CD14-positive monocyte (primary cell): ENCODE measurements around the gene ZNF341. TPM values are rescaled to one million over a fixed set of nuclear protein-coding genes. Genes with fewer than 3 reads are reported as not detected.

Experiments
- DNase-seq, 3 donors: peaks; one replicate each; pipeline ENCODE4 v3.0.0-alpha.2; 2011 to 2022
- H2AFZ ChIP-seq: 2 replicates; pipeline ENCODE4 v1.6.0; 2012; ENCODE audit warnings: mild to moderate bottlenecking, low read depth, low read length, inconsistent platforms; ENCODE audit not compliant: insufficient read depth, poor library complexity, severe bottlenecking
- H3K27ac ChIP-seq, 2 donors: 1 replicate in 1 of 2; 2 replicates in 1 of 2; pipeline ENCODE4 v1.5.1; 2012 to 2013; ENCODE audit warnings: low read length in 2 of 2, control low read depth in 1 of 2, inconsistent platforms in 1 of 2, low read depth in 1 of 2, mild to moderate bottlenecking in 1 of 2
- H3K27me3 ChIP-seq, 2 donors: one replicate each; pipeline versions ENCODE4 v1.6.0 to v1.6.1; 2011 to 2013; ENCODE audit warnings: low read length in 2 of 2; ENCODE audit not compliant: control insufficient read depth in 2 of 2, insufficient read depth in 2 of 2
- H3K36me3 ChIP-seq, 2 donors: replicated peaks in 1 of 2; 1 replicate in 1 of 2; 2 replicates in 1 of 2; pipeline versions ENCODE4 v1.5.1 to v1.6.1; 2012 to 2013; ENCODE audit warnings: low read length in 2 of 2, control low read depth in 1 of 2, inconsistent platforms in 1 of 2, mild to moderate bottlenecking in 1 of 2; ENCODE audit not compliant: insufficient read depth in 2 of 2, control insufficient read depth in 1 of 2
- H3K4me1 ChIP-seq, 2 donors: 1 replicate in 1 of 2; 2 replicates in 1 of 2; pipeline versions ENCODE4 v1.5.1 to v1.6.1; 2012 to 2013; ENCODE audit warnings: low read length in 2 of 2, control low read depth in 1 of 2, inconsistent platforms in 1 of 2, mild to moderate bottlenecking in 1 of 2, moderate library complexity in 1 of 2; ENCODE audit not compliant: insufficient read depth in 2 of 2, control insufficient read depth in 1 of 2
- H3K4me2 ChIP-seq: replicated peaks from 2 replicates; pipeline ENCODE3; 2012; ENCODE audit warnings: low read length, moderate library complexity, mild to moderate bottlenecking; ENCODE audit not compliant: poor library complexity, severe bottlenecking; ENCODE audit errors: extremely low read depth
- H3K4me3 ChIP-seq, 3 experiments: fragments of 200-600 bp in 1 of 3; sonication (generic) in 1 of 3; replicated peaks in 1 of 3; 1 replicate in 2 of 3; 2 replicates in 1 of 3; pipeline ENCODE4 v1.5.1; 2011 to 2013; ENCODE audit warnings: low read length in 3 of 3, mild to moderate bottlenecking in 3 of 3, control low read depth in 2 of 3, low read depth in 2 of 3, inconsistent platforms in 1 of 3, moderate library complexity in 1 of 3
- H3K79me2 ChIP-seq: 2 replicates; pipeline ENCODE4 v1.6.0; 2012; ENCODE audit warnings: mild to moderate bottlenecking, control low read depth, inconsistent platforms, low read length, moderate library complexity; ENCODE audit not compliant: insufficient read depth
- H3K9ac ChIP-seq: 2 replicates; pipeline ENCODE4 v1.6.0; 2017; ENCODE audit warnings: low read length, mild to moderate bottlenecking; ENCODE audit not compliant: insufficient read depth, poor library complexity, severe bottlenecking
- H3K9me3 ChIP-seq, 2 donors: replicated peaks in 1 of 2; 1 replicate in 1 of 2; 2 replicates in 1 of 2; pipeline versions ENCODE4 v1.5.1 to v1.6.1; 2012 to 2013; ENCODE audit warnings: low read length in 2 of 2, control low read depth in 1 of 2; ENCODE audit not compliant: control insufficient read depth in 1 of 2, insufficient read depth in 1 of 2
- H4K20me1 ChIP-seq: 2 replicates; pipeline ENCODE4 v1.6.0; 2012; ENCODE audit warnings: mild to moderate bottlenecking, low read length, control low read depth, moderate library complexity; ENCODE audit not compliant: insufficient read depth
- H3K27ac Mint-ChIP-seq, 7 donors: one replicate each; pipeline ENCODE4 v1.8.0; 2020; ENCODE audit warnings: mild to moderate bottlenecking in 7 of 7, mixed read lengths in 7 of 7, moderate library complexity in 6 of 7, inconsistent platforms in 2 of 7
- H3K27me3 Mint-ChIP-seq, 3 donors: one replicate each; pipeline ENCODE4 v1.8.0; 2021 to 2022; ENCODE audit warnings: low read depth in 3 of 3, mild to moderate bottlenecking in 3 of 3, mixed read lengths in 3 of 3, moderate library complexity in 3 of 3, inconsistent platforms in 1 of 3
- H3K36me3 Mint-ChIP-seq, 2 donors: one replicate each; pipeline ENCODE4 v1.8.0; 2020; ENCODE audit warnings: mixed read lengths in 2 of 2, inconsistent platforms in 1 of 2, mild to moderate bottlenecking in 1 of 2
- H3K4me1 Mint-ChIP-seq: one replicate; pipeline ENCODE4 v1.8.0; 2020; ENCODE audit warnings: mild to moderate bottlenecking, mixed read lengths
- H3K4me3 Mint-ChIP-seq, 2 donors: one replicate each; pipeline ENCODE4 v1.8.0; 2020; ENCODE audit warnings: mild to moderate bottlenecking in 2 of 2, mixed read lengths in 2 of 2, moderate library complexity in 1 of 2
- H3K9me3 Mint-ChIP-seq, 7 donors: one replicate each; pipeline ENCODE4 v1.8.0; 2020 to 2022; ENCODE audit warnings: mixed read lengths in 7 of 7, mild to moderate bottlenecking in 6 of 7, moderate library complexity in 6 of 7, inconsistent platforms in 2 of 7
- CTCF ChIP-seq: fragments of 200-600 bp; IDR thresholded peaks from one replicate; pipeline ENCODE4 v1.8.0; 2022; ENCODE audit warnings: antibody characterized with exemption, mild to moderate bottlenecking
- WGBS: methylation state at CpG from one replicate; pipeline ENCODE4 v1.1.5; 2013; ENCODE audit warnings: missing lambda C conversion rate; ENCODE audit not compliant: insufficient coverage; 5-methylcytosine and 5-hydroxymethylcytosine counted together
- intact Hi-C, 2 donors: fragments of 100-400 bp; cut with micrococcal nuclease; formaldehyde crosslinking; loops; one replicate each; pipeline versions ENCODE4 v1.15.0 to v1.15.1; 2023
- polyA plus RNA-seq, 3 donors: library from polyadenylated mRNA; depleted of rRNA in 1 of 3; unstranded in 2 of 3; stranded (reverse) in 1 of 3; fragments of 300-500 nt in 2 of 3; fragments of >200 nt in 1 of 3; fragmentation: Illumina TruSeq in 2 of 3; gene quantifications; 1 replicate in 2 of 3; 2 replicates in 1 of 3; pipeline ENCODE4 v1.2.3, GENCODE V29; 2012 to 2021

ZNF341 gene
- polyA plus RNA-seq, 3 donors: 1.1 to 10.3 (median 2.3) TPM

GRCh38 chr20:33815671-33816070 is 83.9 kb downstream of the ZNF341 start:
- Histone ChIP-seq H3K9me3 (no peaks in the 10 kb centered on the region), H3K27ac (peak overlapping the region in 1 of 2 donors; percentile 49), H3K36me3 (peaks cover 14 to 52% of the 10 kb centered on the region in 2 donors), H3K9ac (no peak overlapping the region), H3K27me3 (no peaks in the 10 kb centered on the region), H3K4me3 (no peak overlapping the region), H3K4me2 (no peak overlapping the region), H3K79me2 (peaks cover 95% of the 10 kb centered on the region), H3K4me1 (peaks cover 32 to 51% of the 10 kb centered on the region in 2 donors), H2AFZ (no peak overlapping the region), H4K20me1 (peaks cover 86% of the 10 kb centered on the region)
- Mint-ChIP-seq H3K4me3 (no peak overlapping the region), H3K36me3 (peaks cover 28 to 59% of the 10 kb centered on the region in 2 donors), H3K27me3 (peaks cover 0 to 2% (median 0%) of the 10 kb centered on the region in 3 donors), H3K27ac (peak overlapping the region in 1 of 7 donors; percentile 44), H3K4me1 (peaks cover 73% of the 10 kb centered on the region), H3K9me3 (peaks cover 0 to 2% (median 0%) of the 10 kb centered on the region in 7 donors)
- DNase-seq: no peak
- intact Hi-C loops: no loop called here
- no peak for TF ChIP-seq CTCF
- no CpG with 5 or more reads among the region's 3 CpGs for WGBS

GRCh38 chr20:33816191-33816590 is 84.4 kb downstream of the ZNF341 start:
- no peak for TF ChIP-seq CTCF
- Histone ChIP-seq H3K79me2 (peaks cover 99% of the 10 kb centered on the region), H3K36me3 (peaks cover 14 to 52% of the 10 kb centered on the region in 2 donors), H4K20me1 (peaks cover 89% of the 10 kb centered on the region), H3K4me2 (no peak overlapping the region), H3K9me3 (no peaks in the 10 kb centered on the region), H3K4me3 (no peak overlapping the region), H3K27me3 (no peaks in the 10 kb centered on the region), H2AFZ (no peak overlapping the region), H3K4me1 (peaks cover 29 to 48% of the 10 kb centered on the region in 2 donors), H3K9ac (no peak overlapping the region), H3K27ac (peak overlapping the region in 1 of 2 donors; percentile 54)
- peaks cover 0 to 2% (median 0%) of the 10 kb centered on the region in 3 donors for H3K27me3 Mint-ChIP-seq
- peaks cover 0 to 2% (median 0%) of the 10 kb centered on the region in 7 donors for H3K9me3 Mint-ChIP-seq
- no peak overlapping the region for H3K4me3 Mint-ChIP-seq
- peaks cover 28 to 59% of the 10 kb centered on the region in 2 donors for H3K36me3 Mint-ChIP-seq
- peak overlapping the region in 2 of 7 donors; percentile 44 to 54 for H3K27ac Mint-ChIP-seq
- no peak for DNase-seq
- intact Hi-C loops: no loop called here
- no CpG with 5 or more reads among the region's 1 CpG for WGBS
- peaks cover 71% of the 10 kb centered on the region for H3K4me1 Mint-ChIP-seq
